Ishikawa (cell line): ENCODE measurements around the gene POU3F2.

Source experiments
- CREB1 ChIP-seq: IDR thresholded peaks from 2 replicates; pipeline ENCODE4 v1.6.1; 2012; ENCODE audit warnings: low read depth
- EP300 ChIP-seq: IDR thresholded peaks from 2 replicates; pipeline ENCODE4 v1.6.1; 2012; ENCODE audit warnings: borderline replicate concordance
- YY1 ChIP-seq: IDR thresholded peaks from 2 replicates; pipeline ENCODE4 v1.6.1; 2012; ENCODE audit warnings: low read depth
- ZBTB7A ChIP-seq: IDR thresholded peaks from 2 replicates; pipeline ENCODE4 v1.6.1; 2012; ENCODE audit warnings: low read depth
- TF ChIP-seq, protein P1 (sequence below): IDR thresholded peaks from 2 replicates; pipeline ENCODE4 v1.6.1; 2012; ENCODE audit warnings: low read depth, mild to moderate bottlenecking

DNA sequence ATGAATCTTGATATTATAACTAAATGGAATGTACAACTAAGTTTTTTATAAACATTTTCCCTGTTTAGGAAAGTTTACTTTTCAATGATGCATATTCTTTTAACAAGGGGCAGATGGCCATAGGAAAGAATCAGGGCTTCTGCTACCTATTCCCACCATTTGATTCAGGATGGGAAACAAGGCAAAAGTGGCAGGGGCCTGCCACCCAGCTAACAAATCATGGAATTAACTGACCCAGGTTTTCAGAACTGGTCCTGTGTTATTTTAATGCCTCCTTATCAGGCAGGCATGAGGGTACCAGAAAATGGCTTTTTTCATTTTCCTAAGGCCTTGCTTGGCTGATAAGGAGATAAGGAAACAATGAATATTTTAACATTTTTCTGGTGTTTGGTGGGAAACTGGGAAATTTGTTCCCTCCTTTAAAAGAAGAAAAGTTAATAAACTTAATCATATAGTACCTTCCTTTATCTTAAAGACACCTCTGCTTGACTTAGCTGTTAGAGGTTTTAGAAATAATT lies 6.7 kb downstream of the POU3F2 start:
- TF ChIP-seq EP300 (no peak), YY1 (no peak), ZBTB7A (no peak), CREB1 (no peak)
- TF ChIP-seq, protein P1, sequence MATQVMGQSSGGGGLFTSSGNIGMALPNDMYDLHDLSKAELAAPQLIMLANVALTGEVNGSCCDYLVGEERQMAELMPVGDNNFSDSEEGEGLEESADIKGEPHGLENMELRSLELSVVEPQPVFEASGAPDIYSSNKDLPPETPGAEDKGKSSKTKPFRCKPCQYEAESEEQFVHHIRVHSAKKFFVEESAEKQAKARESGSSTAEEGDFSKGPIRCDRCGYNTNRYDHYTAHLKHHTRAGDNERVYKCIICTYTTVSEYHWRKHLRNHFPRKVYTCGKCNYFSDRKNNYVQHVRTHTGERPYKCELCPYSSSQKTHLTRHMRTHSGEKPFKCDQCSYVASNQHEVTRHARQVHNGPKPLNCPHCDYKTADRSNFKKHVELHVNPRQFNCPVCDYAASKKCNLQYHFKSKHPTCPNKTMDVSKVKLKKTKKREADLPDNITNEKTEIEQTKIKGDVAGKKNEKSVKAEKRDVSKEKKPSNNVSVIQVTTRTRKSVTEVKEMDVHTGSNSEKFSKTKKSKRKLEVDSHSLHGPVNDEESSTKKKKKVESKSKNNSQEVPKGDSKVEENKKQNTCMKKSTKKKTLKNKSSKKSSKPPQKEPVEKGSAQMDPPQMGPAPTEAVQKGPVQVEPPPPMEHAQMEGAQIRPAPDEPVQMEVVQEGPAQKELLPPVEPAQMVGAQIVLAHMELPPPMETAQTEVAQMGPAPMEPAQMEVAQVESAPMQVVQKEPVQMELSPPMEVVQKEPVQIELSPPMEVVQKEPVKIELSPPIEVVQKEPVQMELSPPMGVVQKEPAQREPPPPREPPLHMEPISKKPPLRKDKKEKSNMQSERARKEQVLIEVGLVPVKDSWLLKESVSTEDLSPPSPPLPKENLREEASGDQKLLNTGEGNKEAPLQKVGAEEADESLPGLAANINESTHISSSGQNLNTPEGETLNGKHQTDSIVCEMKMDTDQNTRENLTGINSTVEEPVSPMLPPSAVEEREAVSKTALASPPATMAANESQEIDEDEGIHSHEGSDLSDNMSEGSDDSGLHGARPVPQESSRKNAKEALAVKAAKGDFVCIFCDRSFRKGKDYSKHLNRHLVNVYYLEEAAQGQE = no peak
